PC-3 (cell line): ENCODE data around the gene HSPA6.

Experiments
- CTCF ChIP-seq: fragments of 300-600 bp; sonication (generic); conservative IDR thresholded peaks from 2 replicates; pipeline ENCODE4 v1.5.1; 2017; ENCODE audit warnings: antibody characterized with exemption, low read depth, mild to moderate bottlenecking, low read length
- EZH2phosphoT487 ChIP-seq: fragments of 300-600 bp; sonication (generic); IDR thresholded peaks from 2 replicates; pipeline ENCODE4 v1.6.1; 2018; ENCODE audit warnings: mild to moderate bottlenecking, antibody characterized with exemption, low read length, borderline replicate concordance

- TF ChIP-seq CTCF (no peak), EZH2phosphoT487 (no peak)
Measured at GRCh38 chr1:161494091-161494735, 30.1 kb upstream of the HSPA6 start.
